MM.1S (cell line): ENCODE measurements around the gene VSX1.

Experiments used
- EZH2 ChIP-seq: fragments of 300-600 bp; sonication (generic); optimal IDR thresholded peaks from 2 replicates; pipeline ENCODE3; 2017; ENCODE audit warnings: low read depth, mild to moderate bottlenecking, antibody characterized with exemption, low read length, mixed read lengths
- EZH2phosphoT487 ChIP-seq: fragments of 300-600 bp; sonication (generic); IDR thresholded peaks from 2 replicates; pipeline ENCODE4 v1.6.1; 2018; ENCODE audit warnings: antibody characterized with exemption, low read length
- TF ChIP-seq, protein P1 (sequence below): fragments of 300-600 bp; sonication (generic); IDR thresholded peaks from 2 replicates; pipeline ENCODE4 v1.5.1; 2016; ENCODE audit warnings: antibody characterized with exemption, low read length, mixed read lengths

DNA sequence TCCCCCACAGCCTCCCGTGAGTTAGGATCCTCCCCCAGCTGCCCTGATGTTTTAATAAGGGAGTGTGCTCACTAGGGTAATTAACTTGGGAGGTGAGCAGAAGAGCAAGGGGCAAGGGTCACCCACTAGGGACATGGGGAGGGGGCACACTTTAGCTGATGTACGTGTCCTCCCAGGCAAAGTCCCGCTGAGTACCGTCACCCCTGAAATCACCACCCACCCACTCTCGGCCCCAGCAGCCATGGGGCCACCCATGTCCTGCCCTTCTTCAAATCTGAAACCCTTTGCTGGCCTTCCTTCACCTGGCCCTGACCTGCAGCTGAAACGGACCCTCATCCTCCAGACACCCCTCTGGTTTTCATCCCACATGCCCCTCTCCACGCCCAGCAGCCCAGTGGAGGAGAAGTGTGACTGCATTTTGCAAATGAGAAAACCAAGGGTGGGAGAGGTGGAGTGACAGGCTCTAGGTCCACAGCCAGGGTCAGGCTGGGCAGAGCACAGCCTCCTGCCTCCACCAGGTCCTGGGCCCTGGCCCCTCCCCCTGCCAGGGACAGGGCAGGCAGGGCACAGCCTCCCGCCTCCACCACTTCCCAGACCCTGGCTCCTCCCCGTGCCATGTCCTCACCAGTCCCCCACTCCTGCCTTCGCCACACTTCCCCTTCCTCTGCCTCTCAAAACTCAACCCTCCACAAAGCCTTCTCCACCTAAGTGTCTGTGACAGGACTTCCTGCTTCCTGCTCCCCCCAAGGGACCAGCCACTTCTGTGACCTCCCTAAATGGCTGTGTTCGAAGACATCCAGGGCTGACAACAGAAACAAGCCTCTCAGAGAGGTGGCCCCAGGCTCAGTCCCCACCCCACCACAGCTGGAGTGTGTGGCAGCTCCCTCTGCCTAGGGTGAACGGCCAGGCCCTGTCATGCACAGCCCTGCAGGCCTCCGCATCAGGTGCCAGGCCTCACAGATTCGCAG is 39.1 kb downstream of the VSX1 start:
- TF ChIP-seq, protein P1, sequence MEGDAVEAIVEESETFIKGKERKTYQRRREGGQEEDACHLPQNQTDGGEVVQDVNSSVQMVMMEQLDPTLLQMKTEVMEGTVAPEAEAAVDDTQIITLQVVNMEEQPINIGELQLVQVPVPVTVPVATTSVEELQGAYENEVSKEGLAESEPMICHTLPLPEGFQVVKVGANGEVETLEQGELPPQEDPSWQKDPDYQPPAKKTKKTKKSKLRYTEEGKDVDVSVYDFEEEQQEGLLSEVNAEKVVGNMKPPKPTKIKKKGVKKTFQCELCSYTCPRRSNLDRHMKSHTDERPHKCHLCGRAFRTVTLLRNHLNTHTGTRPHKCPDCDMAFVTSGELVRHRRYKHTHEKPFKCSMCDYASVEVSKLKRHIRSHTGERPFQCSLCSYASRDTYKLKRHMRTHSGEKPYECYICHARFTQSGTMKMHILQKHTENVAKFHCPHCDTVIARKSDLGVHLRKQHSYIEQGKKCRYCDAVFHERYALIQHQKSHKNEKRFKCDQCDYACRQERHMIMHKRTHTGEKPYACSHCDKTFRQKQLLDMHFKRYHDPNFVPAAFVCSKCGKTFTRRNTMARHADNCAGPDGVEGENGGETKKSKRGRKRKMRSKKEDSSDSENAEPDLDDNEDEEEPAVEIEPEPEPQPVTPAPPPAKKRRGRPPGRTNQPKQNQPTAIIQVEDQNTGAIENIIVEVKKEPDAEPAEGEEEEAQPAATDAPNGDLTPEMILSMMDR, result no peak
- TF ChIP-seq EZH2 (no peak), EZH2phosphoT487 (no peak)
